ENCODE results near the gene SLC12A8. TPM values are rescaled to one million over a fixed set of nuclear protein-coding genes. Genes with fewer than 3 reads are reported as not detected.
A peak's percentile ranks its signal among the peaks of the same experiment; 100 is the strongest.

Gene SLC12A8
- total and polyA plus RNA-seq, 10 of the 15 experiments (the other 5 are each of a cell fraction or from before 2014, with no cell fraction given) = 2.5 to 71.6 (median 50.1) TPM

GRCh38 chr3:125137358-125138033 is 75.1 kb downstream of the SLC12A8 start:
- TF ChIP-seq BCL3 (IDR thresholded peaks at IDR 0.05; ENCODE audit: borderline replicate concordance, insufficient read depth, low read depth, low read length, poor library complexity, severe bottlenecking) (peak; percentile 87), ZSCAN29 (IDR thresholded peaks at IDR 0.05) (no peak), TARDBP (IDR thresholded peaks at IDR 0.05; ENCODE audit: borderline replicate concordance) (no peak), PBX3 (IDR thresholded peaks at IDR 0.05; ENCODE audit: insufficient replicate concordance, low read depth, low read length) (peak; percentile 7), TCF3 (IDR thresholded peaks at IDR 0.05; ENCODE audit: borderline replicate concordance, insufficient read depth, low read depth, low read length) (peak; percentile 28; the same call in 1 of the 2 replicates)
- no peak for ATAC-seq
- H2AFZ ChIP-seq (ENCODE audit: control insufficient read depth, low read depth, low read length) = no peak overlapping the region
- in situ Hi-C loops (cut with MboI) (no loop called here), intact Hi-C loops (cut with micrococcal nuclease; ENCODE audit: unreplicated experiment) (no loop called here)
- 80% methylated on average over 17 of the region's 17 CpGs for WGBS (ENCODE audit: insufficient coverage, insufficient replicate concordance, low lambda C conversion rate, missing lambda C conversion rate)
- no peaks in the 10 kb centered on the region for H3K27me3 ChIP-seq (replicated peaks in 1 of 2; ENCODE audit: control insufficient read depth in 2 of 2, insufficient read depth in 2 of 2, low read length in 1 of 2)
- no peaks in the 10 kb centered on the region for H4K20me1 ChIP-seq (ENCODE audit: control insufficient read depth, insufficient read depth)
- H3K4me2 ChIP-seq (ENCODE audit: control insufficient read depth, insufficient read depth) = no peak overlapping the region; the same call in 1 of the 2 replicates
- H3K4me1 ChIP-seq (ENCODE audit: control insufficient read depth, insufficient read depth, low read length) = peaks cover 86% of the 10 kb centered on the region
- FAIRE-seq = no peak
- H3K79me2 ChIP-seq (ENCODE audit: control insufficient read depth, insufficient read depth, low read length) = no peaks in the 10 kb centered on the region; the same call in 1 of the 2 replicates
- BruUV-seq (replicated peaks) = no TSS peak
- no peak overlapping the region for H3K9ac ChIP-seq (ENCODE audit: control insufficient read depth, insufficient read depth, low read length)
- ChIA-PET CTCF (interaction anchor here (0.8 to 1.7 kb wide), 7 partner anchors 8 to 80 kb away, joined by 3 to 4 read pairs (median 3); no protein-coding TSS in a partner anchor), RAD21 (ENCODE audit: unreplicated experiment) (interaction anchor here (12.0 kb wide), 1 partner anchor 17 kb away, joined by 106 read pairs; no protein-coding TSS in a partner anchor), SMC1A (ENCODE audit: uncharacterized antibody, unreplicated experiment) (interaction anchor here (0.6 to 6.2 kb wide), 11 partner anchors 8 to 409 kb away, joined by 3 to 91 read pairs (median 4); no protein-coding TSS in a partner anchor), POLR2A (interaction anchor here (1.1 to 2.8 kb wide), 2 partner anchors 15 to 17 kb away, joined by 4 to 11 read pairs; no protein-coding TSS in a partner anchor)
- DNase-seq (ENCODE audit: low read depth, low spot score) = no peak
- no peaks in the 10 kb centered on the region for H3K36me3 ChIP-seq (ENCODE audit: control insufficient read depth in 2 of 2, insufficient read depth in 2 of 2, low read length in 1 of 2)
- H3K4me3 ChIP-seq = no peak overlapping the region
- H3K27ac ChIP-seq (ENCODE audit: control insufficient read depth, insufficient read depth) = peak overlapping the region; percentile 73
- H3K9me3 ChIP-seq (replicated peaks; ENCODE audit: control insufficient read depth, insufficient read depth, low read length) = no peaks in the 10 kb centered on the region; the same call in 2 of the 3 replicates
